ENCODE data around the gene ESPN. TPM values are rescaled to one million over a fixed set of nuclear protein-coding genes. Genes with fewer than 3 reads are reported as not detected.
A peak's percentile ranks its signal among the peaks of the same experiment; 100 is the strongest.

ESPN gene
- total and polyA plus RNA-seq, 10 of the 15 experiments (the other 5 are each of a cell fraction or from before 2014, with no cell fraction given), result 0.18 to 0.71 (median 0.59) TPM; not detected in 7

GRCh38 chr1:6421266-6421665 lies 3.3 kb upstream of the ESPN start (continued):
- TF ChIP-seq CEBPZ (IDR thresholded peaks at IDR 0.05; ENCODE audit: low read depth, low read length) (no peak), EZH2 (IDR thresholded peaks at IDR 0.05; ENCODE audit: borderline replicate concordance, control insufficient read depth, low read depth, low read length) (no peak), CBFB (IDR thresholded peaks at IDR 0.05; ENCODE audit: low read depth) (no peak), HDAC6 (IDR thresholded peaks at IDR 0.05; ENCODE audit: unreplicated experiment) (no peak)

DNA sequence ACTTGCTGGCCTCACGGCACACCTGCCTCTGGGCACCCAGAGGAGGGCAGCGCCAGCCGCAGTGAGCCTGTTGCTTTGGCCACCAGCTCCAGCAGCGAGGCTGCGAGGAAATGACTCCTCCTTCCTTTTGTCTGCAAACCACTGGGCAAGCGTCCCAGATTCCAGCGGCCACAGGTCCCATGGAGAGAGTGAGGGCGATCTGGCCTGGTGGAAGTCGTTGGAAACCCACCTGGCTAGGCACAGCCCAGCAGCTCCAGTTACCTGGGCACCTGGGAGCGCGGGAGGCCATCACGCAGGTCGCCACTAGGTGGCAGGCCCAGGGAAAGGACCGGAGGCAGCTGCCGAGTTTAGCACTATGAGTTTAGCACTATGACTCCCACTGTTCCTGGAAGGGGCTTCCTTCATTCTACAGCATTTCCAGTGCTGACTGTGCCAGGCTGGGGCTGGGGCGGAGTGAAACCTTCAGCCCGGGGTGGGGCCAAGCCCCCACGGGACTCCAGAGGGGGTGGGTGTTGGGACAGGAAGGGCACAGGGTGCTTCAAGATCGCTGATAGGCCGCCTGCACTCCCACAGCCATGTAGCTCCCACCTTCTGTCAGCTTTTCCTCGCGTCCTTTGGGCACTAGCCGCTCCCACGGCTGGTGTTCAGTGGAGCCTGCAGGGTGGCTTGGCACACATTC lies 1.1 kb upstream of the ESPN start:
- peaks cover 18 to 22% of the 10 kb centered on the region in 2 experiments; a peak in 3 of 4 replicates for H3K27me3 ChIP-seq (replicated peaks in 1 of 2; ENCODE audit: control insufficient read depth in 2 of 2, insufficient read depth in 2 of 2, low read length in 1 of 2)
- RAD21 ChIA-PET (ENCODE audit: unreplicated experiment), result interaction anchor here (0.7 to 3.9 kb wide), 4 partner anchors 15 to 34 kb away, joined by 3 to 44 read pairs (median 3); no protein-coding TSS in a partner anchor
- CTCF ChIA-PET, result interaction anchor here (0.6 to 10.9 kb wide), 21 partner anchors 10 to 314 kb away, joined by 3 to 137 read pairs (median 4); partner anchors contain the start of gene ACOT7
- no peak overlapping the region for H3K4me2 ChIP-seq (ENCODE audit: control insufficient read depth, insufficient read depth)
- ATAC-seq, result peak; percentile 75
- intact Hi-C loops (cut with micrococcal nuclease; ENCODE audit: unreplicated experiment), result no loop called here
- in situ Hi-C loops (cut with MboI), result no loop called here
- no TSS peak for BruUV-seq (replicated peaks)
- no peaks in the 10 kb centered on the region; the same call in 1 of the 2 replicates for H4K20me1 ChIP-seq (ENCODE audit: control insufficient read depth, insufficient read depth)
- H2AFZ ChIP-seq (ENCODE audit: control insufficient read depth, low read depth, low read length), result no peak overlapping the region
- no peaks in the 10 kb centered on the region for H3K79me2 ChIP-seq (ENCODE audit: control insufficient read depth, insufficient read depth, low read length)
- no peak for DNase-seq (ENCODE audit: low read depth, low spot score)
- FAIRE-seq, result peak; percentile 98
- 13% methylated on average over 24 of the region's 24 CpGs for WGBS (ENCODE audit: insufficient coverage, insufficient replicate concordance, low lambda C conversion rate, missing lambda C conversion rate)
- H3K27ac ChIP-seq (ENCODE audit: control insufficient read depth, insufficient read depth), result no peak overlapping the region
- POLR2A ChIA-PET, result interaction anchor here (1.3 kb wide), 1 partner anchor 14 kb away, joined by 3 read pairs; no protein-coding TSS in a partner anchor
- H3K36me3 ChIP-seq (ENCODE audit: control insufficient read depth in 2 of 2, insufficient read depth in 2 of 2, low read length in 1 of 2), result no peaks in the 10 kb centered on the region
- no peak overlapping the region for H3K9ac ChIP-seq (ENCODE audit: control insufficient read depth, insufficient read depth, low read length)
- peaks cover 10% of the 10 kb centered on the region for H3K4me1 ChIP-seq (ENCODE audit: control insufficient read depth, insufficient read depth, low read length)
- SMC1A ChIA-PET (ENCODE audit: uncharacterized antibody, unreplicated experiment), result interaction anchor here (0.6 to 2.3 kb wide), 4 partner anchors 10 to 68 kb away, joined by 3 to 17 read pairs (median 4); partner anchors contain the start of gene PLEKHG5
- no peak overlapping the region for H3K4me3 ChIP-seq
- no peaks in the 10 kb centered on the region for H3K9me3 ChIP-seq (replicated peaks; ENCODE audit: control insufficient read depth, insufficient read depth, low read length)
- TF ChIP-seq BACH1 (IDR thresholded peaks at IDR 0.05; ENCODE audit: borderline replicate concordance), result no peak
- no peak for TF ChIP-seq ESRRA (IDR thresholded peaks at IDR 0.05; ENCODE audit: low read length)
- no peak for TF ChIP-seq SKIL (IDR thresholded peaks at IDR 0.05; ENCODE audit: low read depth, poor library complexity, severe bottlenecking)
- TF ChIP-seq LARP7 (IDR thresholded peaks at IDR 0.05), result no peak
- TF ChIP-seq POLR2A (IDR thresholded peaks at IDR 0.05; ENCODE audit: low read depth, low read length), result no peak
- no peak for TF ChIP-seq FOS (IDR thresholded peaks at IDR 0.05; ENCODE audit: borderline replicate concordance, extremely low read depth, insufficient read length)
- no peak for TF ChIP-seq MYC (IDR thresholded peaks at IDR 0.05; ENCODE audit: insufficient read depth, insufficient read length, insufficient replicate concordance, low read length, severe bottlenecking)
- TF ChIP-seq SMC3 (IDR thresholded peaks at IDR 0.05; ENCODE audit: borderline replicate concordance, low read length), result peak; percentile 44; the same call in 1 of the 2 replicates
- TF ChIP-seq YY1 (IDR thresholded peaks at IDR 0.05; ENCODE audit: low read depth, low read length), result 0 out of 2 replicates have a peak, but pooled peaks have one; percentile 14
- TF ChIP-seq, protein P1, sequence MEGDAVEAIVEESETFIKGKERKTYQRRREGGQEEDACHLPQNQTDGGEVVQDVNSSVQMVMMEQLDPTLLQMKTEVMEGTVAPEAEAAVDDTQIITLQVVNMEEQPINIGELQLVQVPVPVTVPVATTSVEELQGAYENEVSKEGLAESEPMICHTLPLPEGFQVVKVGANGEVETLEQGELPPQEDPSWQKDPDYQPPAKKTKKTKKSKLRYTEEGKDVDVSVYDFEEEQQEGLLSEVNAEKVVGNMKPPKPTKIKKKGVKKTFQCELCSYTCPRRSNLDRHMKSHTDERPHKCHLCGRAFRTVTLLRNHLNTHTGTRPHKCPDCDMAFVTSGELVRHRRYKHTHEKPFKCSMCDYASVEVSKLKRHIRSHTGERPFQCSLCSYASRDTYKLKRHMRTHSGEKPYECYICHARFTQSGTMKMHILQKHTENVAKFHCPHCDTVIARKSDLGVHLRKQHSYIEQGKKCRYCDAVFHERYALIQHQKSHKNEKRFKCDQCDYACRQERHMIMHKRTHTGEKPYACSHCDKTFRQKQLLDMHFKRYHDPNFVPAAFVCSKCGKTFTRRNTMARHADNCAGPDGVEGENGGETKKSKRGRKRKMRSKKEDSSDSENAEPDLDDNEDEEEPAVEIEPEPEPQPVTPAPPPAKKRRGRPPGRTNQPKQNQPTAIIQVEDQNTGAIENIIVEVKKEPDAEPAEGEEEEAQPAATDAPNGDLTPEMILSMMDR (IDR thresholded peaks at IDR 0.05 in 2 of 3, conservative IDR thresholded peaks at IDR 0.05 in 1 of 3; ENCODE audit: control insufficient read depth in 2 of 3, extremely low read depth in 1 of 3, insufficient read depth in 1 of 3, low read depth in 3 of 3, low read length in 3 of 3), result peak; percentile 80 to 91 (median 85)

Data from GM12878 (cell line).